OCI-M2 (cell line): Measurements from ENCODE around the gene ALPG.
"Not testable (repeated sequence)": the region's sequence is repeated elsewhere in the genome, so short reads cannot be mapped to it uniquely, and the experiment has no call there.

Source experiments
- DNase-seq: peaks from one replicate; lab custom pipeline; 2025; ENCODE audit not compliant: unreplicated experiment; lab: John Stamatoyannopoulos, UW

The ALPG gene

DNA sequence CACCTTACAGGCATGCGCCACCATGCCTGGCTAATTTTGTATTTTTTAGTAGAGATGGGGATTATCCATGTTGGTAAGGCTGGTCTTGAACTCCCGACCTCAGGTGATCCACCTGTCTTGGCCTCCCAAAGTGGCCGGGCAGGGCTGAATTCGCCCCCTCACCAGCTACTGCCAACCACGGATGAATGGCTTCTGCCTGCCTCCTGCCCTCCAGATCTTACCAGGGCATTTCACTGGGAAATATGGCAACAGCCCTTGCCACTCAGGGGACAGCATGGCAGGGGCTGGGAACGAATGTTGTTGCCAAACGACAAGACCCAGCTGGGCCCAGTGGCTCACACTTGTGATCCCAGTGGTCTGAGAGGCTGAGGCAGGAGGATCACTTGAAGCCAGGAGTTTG lies 29.9 kb upstream of the ALPG start:
- no peak for DNase-seq

DNA sequence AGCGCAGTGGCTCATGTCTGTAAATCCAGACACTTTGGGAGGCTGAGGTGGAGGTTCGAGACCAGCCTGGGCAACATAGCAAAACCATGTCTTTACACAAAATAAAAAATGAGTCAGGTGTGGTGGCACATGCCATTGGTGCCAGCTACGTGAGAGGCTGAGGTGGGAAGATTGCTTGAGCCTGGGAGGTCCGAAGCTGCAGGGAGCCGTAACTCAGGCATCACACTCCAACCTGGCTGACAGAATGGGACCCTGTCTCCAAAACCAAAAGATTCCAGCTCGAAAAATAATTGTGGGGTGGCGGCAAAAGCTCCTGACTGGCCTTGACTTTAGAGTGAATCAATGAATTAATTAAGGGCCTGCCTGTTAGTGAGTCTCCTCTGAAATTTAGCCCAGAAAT lies 29.3 kb upstream of the ALPG start:
- DNase-seq, result no peak

DNA sequence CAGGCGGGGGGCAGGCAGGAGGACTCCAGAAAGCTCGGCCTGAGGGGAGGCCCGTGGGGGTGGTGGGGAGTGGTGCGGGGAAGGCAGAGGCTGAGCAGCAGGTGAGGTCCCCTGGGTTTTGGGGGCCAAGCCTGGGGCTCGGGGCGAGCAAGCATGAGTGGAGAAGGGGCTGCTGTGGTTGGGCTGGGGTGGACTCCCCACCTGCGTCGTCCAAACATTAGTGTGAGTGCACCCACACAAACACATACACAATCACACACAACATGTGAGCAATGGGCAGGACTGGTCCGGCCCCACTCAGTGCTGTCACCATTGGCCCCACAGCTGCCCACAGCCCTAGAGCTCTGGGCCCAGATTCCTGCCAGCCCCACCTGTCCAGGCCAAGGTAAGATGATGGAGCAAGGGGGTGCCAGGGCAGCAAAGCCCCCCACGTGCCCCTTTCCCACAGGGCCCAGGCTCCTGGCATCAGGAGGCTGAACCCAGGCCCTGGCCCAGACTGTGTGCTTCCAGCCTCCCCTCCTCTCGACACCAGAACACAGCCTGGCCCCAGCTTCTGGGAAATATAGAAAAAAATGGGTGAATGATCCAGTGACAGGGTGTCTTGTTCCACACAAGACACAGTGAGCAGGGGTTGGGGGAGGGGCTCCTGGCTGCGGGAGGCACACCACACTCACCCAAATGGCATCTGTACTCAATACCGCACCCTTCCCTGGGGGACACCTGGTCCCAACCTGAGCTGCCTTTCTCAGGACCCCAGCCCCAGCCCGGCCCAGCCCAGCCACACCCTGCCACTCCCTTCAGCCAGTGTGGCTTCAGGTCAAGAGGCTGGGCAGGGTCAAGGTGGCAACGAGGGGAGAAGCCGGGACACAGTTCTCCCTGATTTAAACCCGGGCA lies 28.6 kb upstream of the ALPG start:
- DNase-seq, result no peak

- DNase-seq, result not testable (repeated sequence)
These were observed 27.9 kb upstream of the ALPG start, which contains the start of gene ALPP for GRCh38 chr2:232378735-232379151. Gene ALPP (plus strand): TSS chr2:232378751. CDS start chr2:232378803, 52 bp downstream.

- not testable (repeated sequence) for DNase-seq
These were observed 26.7 kb upstream of the ALPG start for GRCh38 chr2:232379610-232380590.

GRCh38 chr2:232381204-232382031 lies 25.2 kb upstream of the ALPG start:
- DNase-seq, result not testable (repeated sequence)

DNA sequence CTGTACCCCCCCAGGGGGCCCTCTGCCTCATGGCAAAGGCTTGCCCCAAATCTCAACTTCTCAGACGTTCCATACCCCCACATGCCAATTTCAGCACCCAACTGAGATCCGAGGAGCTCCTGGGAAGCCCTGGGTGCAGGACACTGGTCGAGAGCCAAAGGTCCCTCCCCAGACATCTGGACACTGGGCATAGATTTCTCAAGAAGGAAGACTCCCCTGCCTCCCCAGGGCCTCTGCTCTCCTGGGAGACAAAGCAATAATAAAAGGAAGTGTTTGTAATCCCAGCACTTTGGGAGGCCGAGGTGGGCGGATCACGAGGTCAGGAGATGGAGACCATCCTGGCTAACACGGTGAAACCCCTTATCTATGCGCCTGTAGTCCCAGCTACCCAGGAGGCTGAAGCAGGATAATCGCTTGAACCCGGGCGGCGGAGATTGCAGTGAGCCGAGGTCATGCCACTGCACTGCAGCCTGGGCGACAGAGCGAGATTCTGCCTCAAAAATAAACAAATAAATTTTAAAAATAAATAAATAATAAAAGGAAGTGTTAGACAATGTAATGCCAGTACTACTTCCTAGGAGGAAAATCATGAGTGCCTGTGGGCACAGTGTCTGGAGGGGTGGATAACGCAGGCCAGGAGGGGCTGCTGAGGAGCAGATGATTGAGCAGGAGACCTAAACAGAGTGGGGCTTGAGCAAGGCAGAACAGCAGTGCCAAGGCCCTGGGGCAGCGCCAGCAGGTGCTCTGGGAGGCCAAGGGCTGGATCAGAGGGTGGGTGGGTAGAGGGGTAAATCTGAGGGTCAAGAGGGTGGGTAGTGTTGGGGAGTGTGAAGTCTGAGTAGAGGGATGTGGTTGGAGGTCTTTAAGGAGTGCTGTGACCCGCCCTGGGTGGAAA lies 24.1 kb upstream of the ALPG start:
- no peak for DNase-seq

DNA sequence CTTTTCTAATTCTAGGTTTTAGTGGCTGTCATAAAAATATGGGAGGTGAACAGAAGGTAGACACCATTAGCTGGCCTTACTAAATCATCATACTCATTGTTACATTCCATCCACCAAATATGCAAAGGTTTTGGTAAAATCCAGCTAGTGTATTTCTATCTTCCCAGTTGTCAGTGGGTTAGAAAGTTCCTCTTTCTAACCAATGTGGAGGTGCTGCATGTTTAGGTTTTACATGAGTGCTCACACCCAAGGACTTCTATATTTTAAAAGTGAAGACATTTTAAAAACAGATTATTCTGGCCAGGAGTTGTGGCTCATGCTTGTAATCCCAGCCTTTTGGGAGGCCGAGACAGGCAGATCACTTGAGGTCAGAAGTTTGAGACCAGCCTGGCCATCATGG lies 22.2 kb upstream of the ALPG start:
- DNase-seq, result no peak

DNA sequence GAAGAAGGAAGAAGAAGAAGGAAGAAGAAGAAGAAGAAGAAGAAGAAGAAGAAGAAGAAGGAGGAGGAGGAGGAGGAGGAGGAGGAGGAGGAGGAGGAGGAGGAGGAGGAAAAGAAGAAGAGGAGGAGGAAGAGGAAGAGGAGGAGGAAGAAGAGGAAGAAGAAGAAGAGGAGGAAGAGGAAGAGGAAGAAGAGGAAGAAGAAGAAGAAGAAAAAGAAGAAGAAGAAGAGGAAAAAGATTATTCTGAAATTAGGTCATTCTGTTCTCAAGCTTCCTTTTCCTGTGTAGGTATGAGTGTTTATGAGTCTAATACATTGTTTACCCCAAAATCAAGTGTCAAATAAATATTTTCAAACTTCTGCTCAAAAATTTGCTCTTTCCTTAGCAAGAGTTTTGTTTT lies 21.6 kb upstream of the ALPG start:
- DNase-seq, result not testable (repeated sequence)

- no peak for DNase-seq
These were observed 20.8 kb upstream of the ALPG start for GRCh38 chr2:232385660-232386489.

GRCh38 chr2:232386490-232386739 lies 20.2 kb upstream of the ALPG start:
- DNase-seq, result no peak

GRCh38 chr2:232386740-232387450 lies 19.7 kb upstream of the ALPG start:
- no peak for DNase-seq

GRCh38 chr2:232387451-232388171 lies 19.0 kb upstream of the ALPG start:
- no peak for DNase-seq

GRCh38 chr2:232388324-232388891 lies 18.2 kb upstream of the ALPG start:
- DNase-seq, result no peak

DNA sequence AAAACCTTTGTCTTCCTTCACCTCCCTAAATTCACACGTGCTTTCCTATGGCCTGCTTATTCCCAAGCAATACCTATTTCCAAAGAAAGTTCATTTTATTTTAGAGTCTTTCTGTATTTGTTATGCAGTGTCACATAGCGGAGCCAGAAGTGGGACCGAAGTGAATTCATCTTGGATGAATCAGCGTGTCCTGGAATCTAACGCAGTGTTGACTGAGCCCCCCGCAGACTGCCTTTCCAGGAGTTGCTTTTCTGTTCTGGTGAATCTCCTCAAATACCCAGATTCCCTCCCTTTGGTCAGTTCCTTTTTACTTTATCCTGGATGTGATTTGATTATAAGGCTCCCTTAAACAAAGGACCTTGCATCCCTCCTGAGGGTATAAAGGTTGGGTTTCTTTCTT lies 17.3 kb upstream of the ALPG start:
- DNase-seq, result no peak

DNA sequence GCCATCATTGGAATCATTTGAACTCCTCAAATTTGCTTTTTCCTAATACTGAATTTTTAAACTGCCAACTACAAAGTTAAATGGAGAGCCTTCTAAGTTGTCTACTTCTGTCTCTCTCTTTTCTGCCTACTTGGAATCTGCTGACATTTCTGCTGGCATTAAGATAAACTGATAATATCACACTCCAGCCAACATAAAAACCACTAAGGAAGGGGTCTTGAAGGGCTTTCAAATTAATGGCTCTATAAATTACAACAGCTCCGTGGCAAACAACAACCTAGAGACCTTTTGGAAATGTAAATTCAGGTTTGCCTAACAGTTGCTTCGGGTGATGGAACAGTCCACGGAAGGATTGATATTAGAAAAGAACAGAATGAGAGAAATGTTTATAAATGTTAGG lies 16.0 kb upstream of the ALPG start:
- no peak for DNase-seq

DNA sequence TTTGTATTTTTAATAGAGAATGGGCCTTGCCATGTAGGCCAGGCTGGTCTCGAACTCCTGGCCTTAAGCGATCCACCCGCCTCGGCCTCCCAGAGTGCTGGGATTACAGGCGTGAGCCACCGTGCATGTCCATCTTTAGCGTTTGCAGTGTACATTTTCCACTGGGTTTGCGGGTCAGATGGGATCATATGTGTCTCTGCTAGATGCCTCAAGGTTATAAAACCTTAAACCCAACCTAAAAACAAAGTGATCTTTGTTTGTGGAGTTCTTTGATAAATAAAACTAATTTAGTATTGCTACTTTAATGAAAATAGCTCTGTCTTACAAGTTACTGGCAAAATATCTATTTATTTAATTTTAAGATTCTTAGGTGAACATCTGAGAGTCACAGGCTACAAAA lies 13.1 kb upstream of the ALPG start:
- no peak for DNase-seq

- DNase-seq, result not testable (repeated sequence)
These were observed 12.2 kb upstream of the ALPG start for GRCh38 chr2:232394431-232394830.
